HepG2 (cell line): ENCODE measurements around the gene ACP1. TPM values are rescaled to one million over a fixed set of nuclear protein-coding genes. Genes with fewer than 3 reads are reported as not detected.

ENCODE experiments used
- ATAC-seq: fragments of 200-7000 bp; cut with Tn5 transposase; 3 replicates; pipeline ENCODE4 v1.9.1; 2020; ENCODE audit warnings: mild to moderate bottlenecking, moderate library complexity
- BruUV-seq: library from RNA; stranded (reverse); fragments of 400-500 nt; replicated peaks from 2 replicates; lab custom pipeline; 2021; lab: Mats Ljungman, UMichigan
- CTCF ChIA-PET: fragments of 300-600 bp; formaldehyde crosslinking; extraction: SDS; loops from one replicate; lab custom pipeline; 2021; ENCODE audit warnings: low total read pairs, inconsistent platforms, low intra/inter-chr PET ratio; lab: Yijun Ruan, JAX
- POLR2A ChIA-PET: fragments of 350-600 bp; sonication (Branson Sonifier 250); formaldehyde crosslinking; loops from one replicate; lab custom pipeline; 2020; ENCODE audit warnings: antibody characterized with exemption, inconsistent platforms; lab: Yijun Ruan, JAX
- DNase-seq: peaks from one replicate; pipeline ENCODE4 v3.0.0-alpha.2; 2015; ENCODE audit warnings: low spot score
- FAIRE-seq: peaks from 3 replicates; lab custom pipeline; 2011; peaks lifted over from hg19 to GRCh38; lab: Jason Lieb, UNC
- H2AFZ ChIP-seq: one replicate; pipeline ENCODE4 v1.6.1; 2011; ENCODE audit warnings: low read length, inconsistent platforms
- H3K27ac ChIP-seq: fragments of 300-600 bp; 3 replicates; pipeline ENCODE4 v1.8.0; 2011; ENCODE audit warnings: mixed run types, mild to moderate bottlenecking, mixed read lengths, low read length, inconsistent platforms; ENCODE audit not compliant: insufficient read depth; ENCODE audit errors: extremely low read length
- H3K27me3 ChIP-seq, 2 experiments: fragments of 200-600 bp in 1 of 2; 2 replicates in 1 of 2; 3 replicates in 1 of 2; pipeline versions ENCODE4 v1.6.0 to v1.8.0; 2011; ENCODE audit warnings: low read length in 2 of 2, mild to moderate bottlenecking in 2 of 2, moderate library complexity in 2 of 2, inconsistent platforms in 1 of 2; ENCODE audit not compliant: insufficient read depth in 2 of 2, control insufficient read depth in 1 of 2
- H3K36me3 ChIP-seq, 2 experiments: fragments of 200-600 bp in 1 of 2; replicated peaks in 1 of 2; 2 replicates in 1 of 2; 3 replicates in 1 of 2; pipeline versions ENCODE4 v1.5.1 to v1.8.0; 2011; ENCODE audit warnings: low read length in 2 of 2, inconsistent platforms in 1 of 2; ENCODE audit not compliant: insufficient read depth in 2 of 2, control insufficient read depth in 1 of 2
- H3K4me1 ChIP-seq: 2 replicates; pipeline ENCODE4 v1.5.1; 2012; ENCODE audit warnings: low read length, inconsistent platforms; ENCODE audit not compliant: insufficient read depth
- H3K4me2 ChIP-seq: 2 replicates; pipeline ENCODE4 v1.6.0; 2011; ENCODE audit warnings: low read depth, low read length, inconsistent platforms
- H3K4me3 ChIP-seq, 3 experiments: fragments of 200-600 bp in 1 of 3; sonication (generic), shearing (Covaris generic) in 1 of 3; replicated peaks in 1 of 3; 2 replicates each; pipeline ENCODE4 v1.5.1; 2011 to 2016; ENCODE audit warnings: low read length in 3 of 3, inconsistent platforms in 2 of 3, low read depth in 2 of 3, mild to moderate bottlenecking in 2 of 3, control low read depth in 1 of 3, mixed read lengths in 1 of 3; ENCODE audit not compliant: insufficient read depth in 1 of 3
- H3K79me2 ChIP-seq: one replicate; pipeline ENCODE4 v1.6.1; 2011; ENCODE audit warnings: low read length, inconsistent platforms; ENCODE audit not compliant: insufficient read depth
- H3K9ac ChIP-seq: 2 replicates; pipeline ENCODE4 v1.6.0; 2011; ENCODE audit warnings: mild to moderate bottlenecking, low read depth, low read length, inconsistent platforms; ENCODE audit not compliant: insufficient read depth
- H3K9me3 ChIP-seq: 2 replicates; pipeline ENCODE4 v1.5.1; 2012; ENCODE audit warnings: mild to moderate bottlenecking, low read length
- H4K20me1 ChIP-seq: 2 replicates; pipeline ENCODE4 v1.6.0; 2011; ENCODE audit warnings: inconsistent platforms, mild to moderate bottlenecking, low read length, moderate library complexity; ENCODE audit not compliant: insufficient read depth
- CEBPZ ChIP-seq: IDR thresholded peaks from 2 replicates; pipeline ENCODE4 v1.6.1; 2012; ENCODE audit warnings: low read length, improper control_type of control experiment
- ERF ChIP-seq: IDR thresholded peaks from 2 replicates; pipeline ENCODE4 v1.6.1; 2018; ENCODE audit warnings: missing biosample characterization, missing genetic modification reagents
- FOXA1 ChIP-seq, 2 experiments: fragments of 450-650 bp in 1 of 2; sonication (generic) in 1 of 2; formaldehyde crosslinking in 1 of 2; IDR thresholded peaks; 2 replicates each; pipeline versions ENCODE4 v1.4.0 to v1.6.1; 2016 to 2020; ENCODE audit warnings: missing genetic modification reagents in 1 of 2
- HNRNPUL1 ChIP-seq: fragments of 200-400 bp; formaldehyde crosslinking; IDR thresholded peaks from 2 replicates; pipeline ENCODE4 v1.6.1; 2017; ENCODE audit warnings: low read depth, mild to moderate bottlenecking, low read length, moderate library complexity
- JUNB ChIP-seq: sonication (generic); formaldehyde crosslinking; IDR thresholded peaks from 2 replicates; pipeline ENCODE4 v1.8.0; 2022; ENCODE audit warnings: missing genetic modification reagents, mild to moderate bottlenecking, borderline replicate concordance
- LCORL ChIP-seq, 2 experiments: fragments of 450-650 bp in 1 of 2; sonication (generic) in 1 of 2; formaldehyde crosslinking in 1 of 2; IDR thresholded peaks; 2 replicates each; pipeline versions ENCODE4 v1.5.0 to v1.6.1; 2017 to 2020; ENCODE audit warnings: antibody characterized with exemption in 1 of 2, missing genetic modification reagents in 1 of 2
- PHF8 ChIP-seq: sonication (generic); formaldehyde crosslinking; IDR thresholded peaks from 2 replicates; pipeline ENCODE4 v1.5.0; 2020; ENCODE audit warnings: missing genetic modification reagents
- RBM22 ChIP-seq: fragments of 200-400 bp; formaldehyde crosslinking; optimal IDR thresholded peaks from 2 replicates; pipeline ENCODE3; 2017; ENCODE audit warnings: mild to moderate bottlenecking, low read length, moderate library complexity
- SAFB2 ChIP-seq: sonication (generic); formaldehyde crosslinking; IDR thresholded peaks from 2 replicates; pipeline ENCODE4 v1.5.1; 2020; ENCODE audit warnings: missing genetic modification reagents, low read depth, mild to moderate bottlenecking, borderline replicate concordance
- ZFP62 ChIP-seq: sonication (generic); formaldehyde crosslinking; IDR thresholded peaks from 2 replicates; pipeline ENCODE4 v1.4.0; 2020; ENCODE audit warnings: missing genetic modification reagents
- ZMYM3 ChIP-seq: sonication (generic); formaldehyde crosslinking; IDR thresholded peaks from 2 replicates; pipeline ENCODE4 v1.5.1; 2020; ENCODE audit warnings: mild to moderate bottlenecking, missing genetic modification reagents
- ZNF512 ChIP-seq: sonication (generic); formaldehyde crosslinking; IDR thresholded peaks from 2 replicates; pipeline ENCODE4 v1.4.0; 2020; ENCODE audit warnings: mild to moderate bottlenecking, missing genetic modification reagents
- ZNF530 ChIP-seq: sonication (generic); formaldehyde crosslinking; IDR thresholded peaks from 2 replicates; pipeline ENCODE4 v1.5.0; 2020; ENCODE audit warnings: low read depth, mild to moderate bottlenecking, missing genetic modification reagents
- ZNF670 ChIP-seq: sonication (generic); formaldehyde crosslinking; IDR thresholded peaks from 2 replicates; pipeline ENCODE4 v1.8.0; 2022; ENCODE audit warnings: mild to moderate bottlenecking, missing genetic modification reagents, borderline replicate concordance
- WGBS: methylation state at CpG from one replicate; pipeline ENCODE4 v1.1.6; 2017; ENCODE audit warnings: low lambda C conversion rate; 5-methylcytosine and 5-hydroxymethylcytosine counted together
- in situ Hi-C: cut with HindIII; loops from 2 replicates; pipeline ENCODE4 v1.10.0; 2017; ENCODE audit warnings: low pct_unique_long_range_greater_than_20kb; ENCODE audit not compliant: extremely low pct_ligation_motif_present
- intact Hi-C: fragments of 100-400 bp; cut with micrococcal nuclease; formaldehyde crosslinking; loops from one replicate; pipeline ENCODE4 v1.10.0; 2022; ENCODE audit not compliant: unreplicated experiment
- polyA plus RNA-seq, 8 experiments: library from polyadenylated mRNA; depleted of rRNA in 3 of 8; stranded (reverse) in 7 of 8; unstranded in 1 of 8; fragments of >200 nt; fragmentation: Illumina TruSeq in 4 of 8; extraction: Trizol in 4 of 8; gene quantifications; 2 replicates each; pipeline versions ENCODE4 v1.2.1 to v1.2.3, GENCODE V29; 2011 to 2016; ENCODE audit warnings: low read depth in 4 of 8, missing spikeins in 1 of 8, mixed read lengths in 1 of 8; ENCODE audit not compliant: insufficient read depth in 1 of 8
- total RNA-seq, 5 experiments: library from RNA; depleted of rRNA; stranded (reverse); fragments of >200 nt; fragmentation: Illumina TruSeq; extraction: Trizol; gene quantifications; 2 replicates each; pipeline ENCODE4 v1.2.3, GENCODE V29; 2016; ENCODE audit warnings: low read depth in 1 of 5
- TF ChIP-seq, protein P1 (sequence below): sonication (generic); formaldehyde crosslinking; IDR thresholded peaks from 2 replicates; pipeline ENCODE4 v1.8.1; 2023; ENCODE audit warnings: mild to moderate bottlenecking, inconsistent platforms, moderate library complexity, missing genetic modification reagents, borderline replicate concordance
- TF ChIP-seq, protein P2 (sequence below): sonication (generic); IDR thresholded peaks from 2 replicates; pipeline ENCODE4 v1.6.1; 2016; ENCODE audit warnings: low read depth, borderline replicate concordance

The ACP1 gene
- total and polyA plus RNA-seq, 2 of the 13 experiments (the other 11 are each of a cell fraction or from before 2014, with no cell fraction given): 246 to 348 TPM

DNA sequence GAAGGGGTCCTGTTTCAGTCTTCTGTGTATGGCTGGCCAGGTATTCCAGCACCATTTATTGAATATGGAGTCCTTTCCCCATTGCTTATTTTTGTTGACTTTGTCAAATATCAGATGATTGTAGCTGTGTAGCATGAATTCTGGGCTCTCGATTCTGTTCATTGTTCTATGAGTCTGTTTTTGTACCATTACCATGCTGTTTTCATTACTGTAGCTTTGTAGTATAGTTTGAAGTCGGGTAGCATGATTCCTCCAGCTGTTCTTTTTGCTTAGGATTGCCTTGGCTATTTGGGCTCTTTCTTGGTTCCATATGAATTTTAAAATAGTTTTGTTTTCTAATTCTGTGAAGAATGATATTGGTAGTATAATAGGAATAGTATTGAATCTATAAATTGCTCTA is 6.9 kb upstream of the ACP1 start (continued):
- TF ChIP-seq CEBPZ (no peak), LCORL (IDR thresholded peaks at IDR 0.05) (no peak), LCORL (CRISPR knock-in tag; IDR thresholded peaks at IDR 0.05) (no peak), ZNF670 (CRISPR knock-in tag) (0 out of 2 replicates have a peak, but pooled peaks have one; percentile 22), ZMYM3 (CRISPR knock-in tag) (peak; percentile 81; the same call in 1 of the 2 replicates)
- TF ChIP-seq, all 625 proteins: peak for 4

DNA sequence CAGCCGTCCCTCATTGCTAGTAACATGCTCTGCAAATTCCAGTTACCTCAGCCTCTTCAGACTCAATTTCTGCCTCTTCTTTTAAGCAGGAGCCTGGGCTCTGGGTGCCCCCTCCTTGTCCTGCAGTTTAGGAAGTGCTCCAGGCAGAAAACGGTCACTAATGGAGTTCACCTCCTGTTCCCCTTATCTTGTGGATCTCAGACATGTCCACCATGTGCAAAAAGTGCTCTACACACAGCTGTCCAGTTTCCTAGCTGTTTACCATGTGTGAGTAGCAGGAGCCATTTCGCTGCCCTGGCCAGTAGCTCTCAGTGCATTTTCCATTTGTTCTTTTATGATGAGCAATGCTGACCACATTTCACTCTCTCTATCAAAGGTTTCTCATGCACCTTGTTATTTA is 5.8 kb upstream of the ACP1 start:
- ATAC-seq (no peak), FAIRE-seq (no peak), DNase-seq (no peak)
- Histone ChIP-seq H3K79me2 (peaks cover 4% of the 10 kb centered on the region), H3K4me1 (peaks cover 73% of the 10 kb centered on the region), H3K9ac (0 out of 2 replicates have a peak overlapping the region, but pooled peaks have one; percentile 8), H2AFZ (no peak overlapping the region), H3K36me3 (no peaks in the 10 kb centered on the region), H4K20me1 (no peaks in the 10 kb centered on the region), H3K27me3 (no peaks in the 10 kb centered on the region), H3K4me2 (peak overlapping the region; percentile 98; the same call in 1 of the 2 replicates), H3K27ac (peak overlapping the region; percentile 86), H3K4me3 (no peak overlapping the region), H3K9me3 (peaks cover 5% of the 10 kb centered on the region; the same call in 1 of the 2 replicates)
- WGBS: 76% methylated on average over 3 of the region's 3 CpGs
- no TSS peak for BruUV-seq
- in situ Hi-C loops: no loop called here
- ChIA-PET CTCF (no interaction called here), POLR2A (interaction anchor here (1.2 to 11.0 kb wide), 4 partner anchors 10 to 82 kb away, joined by 4 to 156 read pairs (median 10); no protein-coding TSS in a partner anchor)
- intact Hi-C loops: no loop called here
- no peak for TF ChIP-seq SAFB2 (CRISPR knock-in tag)
- TF ChIP-seq ERF (CRISPR knock-in tag): no peak
- no peak for TF ChIP-seq ZNF530 (CRISPR knock-in tag)
- TF ChIP-seq JUNB: no peak
- TF ChIP-seq, protein P1, sequence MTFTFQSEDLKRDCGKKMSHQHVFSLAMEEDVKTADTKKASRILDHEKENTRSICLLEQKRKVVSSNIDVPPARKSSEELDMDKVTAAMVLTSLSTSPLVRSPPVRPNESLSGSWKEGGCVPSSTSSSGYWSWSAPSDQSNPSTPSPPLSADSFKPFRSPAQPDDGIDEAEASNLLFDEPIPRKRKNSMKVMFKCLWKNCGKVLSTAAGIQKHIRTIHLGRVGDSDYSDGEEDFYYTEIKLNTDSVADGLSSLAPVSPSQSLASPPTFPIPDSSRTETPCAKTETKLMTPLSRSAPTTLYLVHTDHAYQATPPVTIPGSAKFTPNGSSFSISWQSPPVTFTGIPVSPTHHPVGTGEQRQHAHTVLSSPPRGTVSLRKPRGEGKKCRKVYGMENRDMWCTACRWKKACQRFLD (CRISPR knock-in tag): no peak
- TF ChIP-seq ZNF512 (CRISPR knock-in tag): no peak
- TF ChIP-seq ZFP62 (CRISPR knock-in tag): no peak
- no peak for TF ChIP-seq FOXA1 (IDR thresholded peaks at IDR 0.05)
- 0 out of 2 replicates have a peak, but pooled peaks have one; percentile 26 for TF ChIP-seq FOXA1 (CRISPR knock-in tag; IDR thresholded peaks at IDR 0.05)
- no peak for TF ChIP-seq PHF8 (CRISPR knock-in tag)
- no peak for TF ChIP-seq HNRNPUL1
- no peak for TF ChIP-seq RBM22
- TF ChIP-seq, protein P2, sequence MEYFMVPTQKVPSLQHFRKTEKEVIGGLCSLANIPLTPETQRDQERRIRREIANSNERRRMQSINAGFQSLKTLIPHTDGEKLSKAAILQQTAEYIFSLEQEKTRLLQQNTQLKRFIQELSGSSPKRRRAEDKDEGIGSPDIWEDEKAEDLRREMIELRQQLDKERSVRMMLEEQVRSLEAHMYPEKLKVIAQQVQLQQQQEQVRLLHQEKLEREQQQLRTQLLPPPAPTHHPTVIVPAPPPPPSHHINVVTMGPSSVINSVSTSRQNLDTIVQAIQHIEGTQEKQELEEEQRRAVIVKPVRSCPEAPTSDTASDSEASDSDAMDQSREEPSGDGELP: peak; percentile 46; the same call in 1 of the 2 replicates
